Tibial nerve (tissue), 4 donors: ENCODE data around the gene FNBP1. TPM values are rescaled to one million over a fixed set of nuclear protein-coding genes. Genes with fewer than 3 reads are reported as not detected.

Experiments
- DNase-seq, 2 donors: peaks; one replicate each; pipeline ENCODE4 v3.0.0-alpha.2; 2019; ENCODE audit warnings: low spot score in 2 of 2
- H3K27ac ChIP-seq, 4 donors: fragments of 200-600 bp; sonication (generic) in 3 of 4; one replicate each; pipeline ENCODE4 v1.5.1; 2017 to 2019; ENCODE audit warnings: mild to moderate bottlenecking in 1 of 4
- H3K27me3 ChIP-seq, 2 donors: fragments of 200-600 bp; sonication (generic) in 1 of 2; one replicate each; pipeline versions ENCODE4 v1.5.1 to v1.6.0; 2017 to 2019
- H3K36me3 ChIP-seq, 3 donors: fragments of 200-600 bp; sonication (generic); one replicate each; pipeline ENCODE4 v1.5.1; 2018 to 2019
- H3K4me1 ChIP-seq, 4 donors: fragments of 200-600 bp; sonication (generic) in 3 of 4; one replicate each; pipeline ENCODE4 v1.5.1; 2017 to 2019
- H3K4me3 ChIP-seq, 4 donors: fragments of 200-600 bp; sonication (generic) in 3 of 4; one replicate each; pipeline ENCODE4 v1.5.1; 2017 to 2019; ENCODE audit warnings: mild to moderate bottlenecking in 1 of 4, moderate library complexity in 1 of 4
- H3K9me3 ChIP-seq, 4 donors: fragments of 200-600 bp; sonication (generic) in 3 of 4; one replicate each; pipeline ENCODE4 v1.5.1; 2017 to 2019
- EP300 ChIP-seq, 2 donors: sonication (generic); formaldehyde crosslinking; IDR thresholded peaks; one replicate each; pipeline ENCODE4 v1.6.1; 2017; ENCODE audit warnings: antibody characterized with exemption in 2 of 2, mild to moderate bottlenecking in 1 of 2
- POLR2A ChIP-seq, 2 donors: fragments of 450-650 bp; IDR thresholded peaks; one replicate each; pipeline ENCODE4 v1.6.1; 2017; ENCODE audit warnings: antibody characterized with exemption in 2 of 2, mild to moderate bottlenecking in 2 of 2, moderate library complexity in 2 of 2
- WGBS, 2 donors: methylation state at CpG; one replicate each; pipeline ENCODE4 v1.1.5; 2018; 5-methylcytosine and 5-hydroxymethylcytosine counted together
- total RNA-seq, 4 donors: library from RNA; depleted of rRNA; stranded (reverse); fragments of >200 nt; gene quantifications; one replicate each; pipeline ENCODE4 v1.1.0, GENCODE V29; 2016
- TF ChIP-seq, protein P1 (sequence below), 5 experiments: fragments of 200-600 bp in 3 of 5; fragments of 450-650 bp in 2 of 5; sonication (generic) in 3 of 5; IDR thresholded peaks; one replicate each; pipeline ENCODE4 v1.5.1; 2016 to 2019; ENCODE audit warnings: antibody characterized with exemption in 5 of 5, mild to moderate bottlenecking in 3 of 5, moderate library complexity in 2 of 5

The FNBP1 gene
- total RNA-seq, 4 donors from 2014 or later: 77.0 to 114 (median 86.4) TPM

DNA sequence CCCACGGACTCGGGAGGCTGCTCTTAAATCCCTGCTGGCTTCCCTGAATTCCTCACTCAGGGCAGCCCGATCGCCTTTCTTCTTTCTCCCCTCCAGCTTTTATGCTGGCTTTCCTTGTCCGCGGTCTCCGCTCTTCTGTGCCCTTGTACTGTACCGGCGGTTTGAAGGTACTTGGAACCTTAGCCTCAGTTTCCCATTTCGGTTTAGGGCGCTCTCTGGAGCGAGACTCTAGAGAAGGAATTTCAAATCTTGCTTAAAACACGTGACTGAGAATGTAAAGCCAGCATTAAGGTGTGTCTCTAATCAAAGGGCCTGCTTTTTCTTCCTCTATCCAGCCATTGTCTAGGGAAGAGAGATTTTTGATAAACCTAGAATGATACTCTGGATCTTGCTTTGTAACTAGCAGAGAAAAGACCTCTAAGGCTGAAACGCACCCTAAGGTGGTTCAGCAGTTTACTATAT is 11.4 kb upstream of the FNBP1 start:
- 4 to 6% methylated on average over 14 of the region's 14 CpGs for WGBS, 2 donors
- peak overlapping the region; percentile 60 to 98 (median 90) for H3K4me3 ChIP-seq
- H3K27me3 ChIP-seq: no peaks in the 10 kb centered on the region
- no peak for DNase-seq
- peak overlapping the region; percentile 56 to 95 (median 92) for H3K27ac ChIP-seq
- H3K4me1 ChIP-seq: peaks cover 0 to 45% (median 30%) of the 10 kb centered on the region in 4 donors
- no peak for TF ChIP-seq EP300 (IDR thresholded peaks at IDR 0.05)
- H3K36me3 ChIP-seq: peaks cover 0 to 18% (median 0%) of the 10 kb centered on the region in 3 donors
- no peaks in the 10 kb centered on the region for H3K9me3 ChIP-seq

DNA sequence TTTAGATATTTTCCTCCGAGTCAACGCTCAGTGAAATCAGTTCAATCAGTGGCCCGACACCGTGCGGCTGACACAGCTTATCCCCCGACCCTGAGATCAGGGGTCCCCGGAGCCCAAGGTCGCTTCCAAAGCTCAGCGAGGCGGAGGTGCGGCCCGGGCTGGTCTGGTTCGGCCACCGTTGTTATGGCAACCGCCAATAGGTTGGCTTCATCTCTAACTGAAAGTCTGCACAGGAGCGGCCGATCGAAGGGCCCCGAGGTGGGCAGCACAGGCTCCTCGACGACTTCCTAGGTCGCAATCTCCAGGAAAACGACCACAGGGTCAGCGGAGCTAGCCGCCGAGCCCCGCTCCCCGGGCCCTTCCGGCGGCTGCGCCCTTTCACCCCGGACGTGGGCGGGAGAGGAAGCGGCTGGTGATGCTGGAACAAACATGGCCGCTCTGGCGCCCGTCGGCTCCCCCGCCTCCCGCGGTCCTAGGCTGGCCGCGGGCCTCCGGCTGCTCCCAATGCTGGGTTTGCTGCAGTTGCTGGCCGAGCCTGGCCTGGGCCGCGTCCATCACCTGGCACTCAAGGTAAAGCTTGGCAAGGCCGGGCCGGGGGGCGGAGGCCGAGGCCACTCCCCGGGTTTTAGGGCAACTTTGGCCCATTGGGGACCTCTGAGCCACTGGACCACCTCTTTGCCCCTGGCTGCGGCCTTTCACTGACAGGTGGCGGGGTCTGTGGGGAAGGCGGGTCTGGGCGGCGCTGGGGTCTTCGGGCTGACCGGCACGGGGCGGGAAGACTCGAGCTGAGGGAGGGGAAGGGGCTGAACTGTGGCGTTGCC is 10.7 kb upstream of the FNBP1 start, which contains the start of gene GPR107:
Gene GPR107 (plus strand): TSS at position 403 of the 821 bp plus-strand sequence. CDS start 27 bp downstream, at position 430.
- DNase-seq: peak; percentile 54 to 65
- Histone ChIP-seq H3K36me3 (peaks cover 0 to 13% (median 0%) of the 10 kb centered on the region in 3 donors), H3K4me3 (peak within 1 kb of the TSS; percentile 60 to 98 (median 90)), H3K4me1 (peaks cover 0 to 42% (median 30%) of the 10 kb centered on the region in 4 donors), H3K27ac (peak within 1 kb of the TSS; percentile 56 to 95 (median 92)), H3K9me3 (no peaks in the 10 kb centered on the region), H3K27me3 (no peaks in the 10 kb centered on the region)
- 0 to 1% methylated on average over 28 to 43 of the region's 64 CpGs for WGBS, 2 donors
- TF ChIP-seq, protein P1, sequence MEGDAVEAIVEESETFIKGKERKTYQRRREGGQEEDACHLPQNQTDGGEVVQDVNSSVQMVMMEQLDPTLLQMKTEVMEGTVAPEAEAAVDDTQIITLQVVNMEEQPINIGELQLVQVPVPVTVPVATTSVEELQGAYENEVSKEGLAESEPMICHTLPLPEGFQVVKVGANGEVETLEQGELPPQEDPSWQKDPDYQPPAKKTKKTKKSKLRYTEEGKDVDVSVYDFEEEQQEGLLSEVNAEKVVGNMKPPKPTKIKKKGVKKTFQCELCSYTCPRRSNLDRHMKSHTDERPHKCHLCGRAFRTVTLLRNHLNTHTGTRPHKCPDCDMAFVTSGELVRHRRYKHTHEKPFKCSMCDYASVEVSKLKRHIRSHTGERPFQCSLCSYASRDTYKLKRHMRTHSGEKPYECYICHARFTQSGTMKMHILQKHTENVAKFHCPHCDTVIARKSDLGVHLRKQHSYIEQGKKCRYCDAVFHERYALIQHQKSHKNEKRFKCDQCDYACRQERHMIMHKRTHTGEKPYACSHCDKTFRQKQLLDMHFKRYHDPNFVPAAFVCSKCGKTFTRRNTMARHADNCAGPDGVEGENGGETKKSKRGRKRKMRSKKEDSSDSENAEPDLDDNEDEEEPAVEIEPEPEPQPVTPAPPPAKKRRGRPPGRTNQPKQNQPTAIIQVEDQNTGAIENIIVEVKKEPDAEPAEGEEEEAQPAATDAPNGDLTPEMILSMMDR (IDR thresholded peaks at IDR 0.05): peak in 2 of 5 experiments; percentile 5 to 11
- TF ChIP-seq POLR2A (IDR thresholded peaks at IDR 0.05) (peak; percentile 41 to 67), EP300 (IDR thresholded peaks at IDR 0.05) (peak in 1 of 2 donors; percentile 92)

DNA sequence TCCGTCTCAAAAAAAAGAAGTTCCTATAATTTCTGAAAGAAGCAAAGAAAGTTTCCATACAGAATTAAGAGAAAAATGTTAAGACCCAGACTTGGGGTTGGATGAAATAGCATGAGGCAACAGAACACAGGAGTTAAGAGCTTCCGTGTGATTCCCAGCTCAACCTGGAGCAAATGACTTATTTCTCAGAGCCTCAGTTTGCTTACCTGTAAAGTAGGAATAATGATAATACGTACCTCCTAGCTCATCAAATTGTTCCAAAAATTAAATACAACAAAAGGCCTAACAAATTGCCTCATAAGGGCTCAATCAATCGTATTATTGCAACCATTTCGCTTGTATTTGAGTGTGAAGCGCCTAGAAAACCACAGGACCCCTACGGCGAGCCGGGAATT is 10.1 kb upstream of the FNBP1 start:
- Histone ChIP-seq H3K27ac (peak overlapping the region in 3 of 4 donors; percentile 91 to 95 (median 94)), H3K36me3 (peaks cover 0 to 8% (median 0%) of the 10 kb centered on the region in 3 donors), H3K9me3 (no peaks in the 10 kb centered on the region), H3K4me3 (peak overlapping the region; percentile 60 to 98 (median 90)), H3K4me1 (peaks cover 0 to 41% (median 30%) of the 10 kb centered on the region in 4 donors), H3K27me3 (no peaks in the 10 kb centered on the region)
- 11 to 15% methylated on average over 9 of the region's 9 CpGs for WGBS, 2 donors
- DNase-seq: no peak
- TF ChIP-seq EP300 (IDR thresholded peaks at IDR 0.05) (no peak), POLR2A (IDR thresholded peaks at IDR 0.05) (no peak)
- TF ChIP-seq, protein P1 (IDR thresholded peaks at IDR 0.05): no peak

DNA sequence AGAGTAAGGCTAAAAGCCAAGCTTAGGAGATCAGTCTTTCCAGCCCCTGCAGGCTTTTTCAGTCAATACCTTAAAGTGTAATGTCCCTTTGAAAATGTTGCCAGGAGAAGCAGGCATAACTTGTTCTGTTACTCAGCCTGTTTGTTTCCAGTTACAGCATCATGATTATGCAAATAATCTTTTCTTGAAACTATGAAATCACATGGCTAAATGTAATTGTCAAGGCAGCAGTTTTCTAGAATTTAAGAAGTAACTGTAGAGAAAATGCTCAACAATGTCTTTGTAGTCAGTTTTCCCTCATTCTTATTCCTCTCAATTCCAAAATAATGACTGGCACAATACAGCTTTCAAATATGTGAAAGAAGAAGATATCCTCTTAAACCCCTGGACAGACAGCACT is 8.9 kb upstream of the FNBP1 start:
- Histone ChIP-seq H3K36me3 (no peaks in the 10 kb centered on the region), H3K27ac (peak overlapping the region in 3 of 4 donors; percentile 11 to 48 (median 46)), H3K4me3 (no peak overlapping the region), H3K4me1 (peaks cover 0 to 41% (median 30%) of the 10 kb centered on the region in 4 donors), H3K9me3 (no peaks in the 10 kb centered on the region), H3K27me3 (no peaks in the 10 kb centered on the region)
- DNase-seq: no peak
- TF ChIP-seq, protein P1 (IDR thresholded peaks at IDR 0.05): no peak
- TF ChIP-seq EP300 (IDR thresholded peaks at IDR 0.05) (no peak), POLR2A (IDR thresholded peaks at IDR 0.05) (no peak)

DNA sequence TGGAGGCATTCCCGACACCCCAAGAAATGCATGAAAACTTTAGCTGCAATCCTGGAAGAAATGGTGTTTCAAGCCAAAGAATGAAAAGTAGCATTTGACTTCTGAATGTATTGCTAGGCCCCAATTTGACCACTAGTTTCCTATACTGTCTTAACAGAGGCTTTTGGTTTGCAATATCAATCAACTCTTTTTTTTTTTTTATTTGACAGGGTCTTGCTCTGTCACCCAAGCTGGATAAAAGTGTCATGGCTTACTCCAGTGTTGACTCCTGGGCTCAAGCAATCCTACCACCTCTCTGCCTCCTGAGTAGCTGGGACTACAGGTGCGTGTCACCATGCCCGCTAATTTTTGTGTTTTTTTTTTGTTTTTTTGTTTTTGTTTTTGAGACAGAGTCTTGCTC is 7.5 kb upstream of the FNBP1 start:
- H3K4me3 ChIP-seq: no peak overlapping the region
- H3K27ac ChIP-seq: no peak overlapping the region
- H3K9me3 ChIP-seq: no peaks in the 10 kb centered on the region
- no peaks in the 10 kb centered on the region for H3K36me3 ChIP-seq
- peaks cover 0 to 37% (median 28%) of the 10 kb centered on the region in 4 donors for H3K4me1 ChIP-seq
- 94 to 95% methylated on average over 3 of the region's 3 CpGs for WGBS, 2 donors
- no peak for DNase-seq
- no peaks in the 10 kb centered on the region for H3K27me3 ChIP-seq
- TF ChIP-seq, protein P1 (IDR thresholded peaks at IDR 0.05): no peak
- TF ChIP-seq POLR2A (IDR thresholded peaks at IDR 0.05) (no peak), EP300 (IDR thresholded peaks at IDR 0.05) (no peak)
